ENCODE results near the gene P4HB. TPM values are rescaled to one million over a fixed set of nuclear protein-coding genes. Genes with fewer than 3 reads are reported as not detected.

P4HB gene
- total RNA-seq = 1,018 and 1,063 TPM in 2 replicates

DNA sequence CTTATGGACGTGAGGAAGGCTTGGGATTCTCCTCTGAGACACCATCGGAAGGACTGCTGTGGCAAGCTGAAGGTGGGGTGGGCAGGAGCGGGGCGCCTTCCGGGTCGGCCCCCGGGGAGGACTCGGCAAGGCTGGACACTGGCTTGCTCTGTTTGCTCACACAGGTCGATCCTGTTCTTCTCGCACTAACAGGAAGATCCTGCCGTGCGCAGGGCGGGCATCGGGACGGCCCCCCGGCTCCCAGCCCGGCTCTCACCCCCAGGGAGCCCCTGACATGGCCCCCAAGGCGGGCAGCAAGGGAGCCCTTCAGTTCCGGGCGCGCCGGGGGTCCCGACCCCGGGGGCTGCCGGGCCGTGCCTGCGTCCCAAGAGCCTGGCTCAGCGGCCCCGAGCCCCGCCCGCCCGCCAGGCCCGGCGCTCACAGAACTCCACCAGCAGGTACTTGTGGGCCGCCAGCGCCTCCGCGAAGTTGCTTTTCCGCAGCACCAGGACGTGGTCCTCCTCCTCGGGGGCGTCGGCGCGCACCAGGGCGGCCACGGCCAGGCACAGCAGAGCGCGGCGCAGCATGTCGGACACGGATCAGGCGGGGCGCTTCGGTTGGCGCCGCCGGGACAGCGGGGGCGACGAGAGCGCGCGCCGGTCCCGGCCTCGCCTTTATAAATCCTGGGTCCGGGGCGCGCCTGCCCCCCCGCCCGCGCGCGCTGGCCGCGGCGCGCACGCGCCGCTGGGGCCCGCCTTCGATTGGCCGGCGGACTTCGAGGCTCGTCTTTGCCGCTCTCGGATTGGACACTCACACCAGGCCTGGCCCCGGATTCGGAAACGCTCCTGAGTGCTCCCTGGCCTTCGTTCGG is at the start of gene P4HB:
P4HB (minus strand) TSS at position 630 of the 850 bp plus-strand sequence; CDS start at position 566, 64 bp downstream.

DNA sequence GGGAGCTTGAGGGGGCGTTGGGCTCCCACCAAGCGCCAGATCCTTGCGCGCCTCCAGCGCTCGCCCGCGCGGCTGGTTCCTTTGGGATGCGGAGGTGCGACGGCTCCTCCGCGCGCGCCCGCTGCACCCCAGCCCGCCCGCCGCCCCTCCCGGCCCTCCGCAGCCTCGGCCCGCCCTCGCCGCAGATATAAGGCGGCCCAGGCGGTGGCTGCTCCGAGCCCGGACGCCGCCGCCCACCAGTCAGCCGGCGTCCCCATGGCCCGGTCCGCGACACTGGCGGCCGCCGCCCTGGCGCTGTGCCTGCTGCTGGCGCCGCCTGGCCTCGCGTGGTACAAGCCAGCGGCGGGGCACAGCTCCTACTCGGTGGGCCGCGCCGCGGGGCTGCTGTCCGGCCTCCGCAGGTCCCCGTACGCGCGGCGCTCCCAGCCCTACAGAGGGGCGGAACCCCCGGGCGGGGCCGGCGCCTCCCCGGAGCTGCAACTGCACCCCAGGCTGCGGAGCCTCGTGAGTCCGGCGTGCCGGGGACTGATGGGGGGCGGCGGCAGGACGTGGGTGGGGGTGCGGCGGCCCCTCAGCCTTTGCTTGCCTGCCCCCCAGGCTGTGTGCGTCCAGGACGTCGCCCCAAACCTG is 41.8 kb upstream of the P4HB start, which contains the start of gene NPB:
NPB (plus strand) TSS at position 216 of the 630 bp plus-strand sequence; CDS start at position 256, 40 bp downstream.

DNA sequence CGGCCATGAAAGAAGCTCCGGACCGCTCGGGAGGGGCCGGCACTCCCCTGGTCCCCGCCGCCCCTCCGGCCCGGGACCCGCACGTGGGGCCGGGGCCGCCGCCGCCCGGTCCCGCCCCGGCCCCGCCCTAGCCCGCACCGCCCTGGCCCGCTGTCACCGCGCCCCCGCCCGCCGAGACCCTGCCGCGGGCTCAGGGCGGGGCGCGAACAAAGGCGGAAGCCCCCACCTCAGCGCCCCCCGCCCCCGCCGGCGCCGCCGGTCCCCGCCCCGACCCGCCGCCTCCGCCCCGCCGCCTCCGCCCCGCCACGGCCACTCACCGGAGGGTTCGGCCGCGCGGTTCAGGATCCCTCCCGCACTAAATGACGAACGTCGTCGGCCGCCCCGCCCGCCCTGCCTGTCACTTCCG is 10.6 kb upstream of the P4HB start, which contains the start of gene ARHGDIA:
ARHGDIA (minus strand) TSS at position 357 of the 406 bp plus-strand sequence. CDS start 1,407 bp downstream, outside the sequence.

DNA sequence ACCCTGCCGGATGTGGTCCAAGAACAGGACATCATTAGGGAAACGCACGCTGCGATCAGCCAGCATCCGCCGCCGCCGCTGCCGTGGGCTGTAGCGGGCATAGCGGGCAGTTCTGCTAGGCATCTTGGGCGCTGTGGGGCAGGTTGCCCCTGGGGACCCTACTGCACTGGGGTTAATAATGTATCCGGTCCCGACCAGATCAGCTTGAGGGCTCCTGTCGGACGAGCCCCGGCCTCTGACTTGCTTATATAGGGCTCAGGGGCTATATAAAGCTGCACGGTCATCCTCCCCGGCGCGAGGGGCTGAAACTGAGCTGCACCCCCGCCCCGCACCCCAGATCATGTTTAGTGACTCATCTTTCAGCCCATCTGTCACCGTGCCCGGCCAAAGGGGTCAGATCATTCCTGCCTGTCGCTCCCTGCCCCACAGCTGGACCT is 25.5 kb downstream of the P4HB start, which contains the start of gene PPP1R27:
PPP1R27 (minus strand) TSS at position 220 of the 437 bp plus-strand sequence; CDS start at position 123, 97 bp downstream.

DNA sequence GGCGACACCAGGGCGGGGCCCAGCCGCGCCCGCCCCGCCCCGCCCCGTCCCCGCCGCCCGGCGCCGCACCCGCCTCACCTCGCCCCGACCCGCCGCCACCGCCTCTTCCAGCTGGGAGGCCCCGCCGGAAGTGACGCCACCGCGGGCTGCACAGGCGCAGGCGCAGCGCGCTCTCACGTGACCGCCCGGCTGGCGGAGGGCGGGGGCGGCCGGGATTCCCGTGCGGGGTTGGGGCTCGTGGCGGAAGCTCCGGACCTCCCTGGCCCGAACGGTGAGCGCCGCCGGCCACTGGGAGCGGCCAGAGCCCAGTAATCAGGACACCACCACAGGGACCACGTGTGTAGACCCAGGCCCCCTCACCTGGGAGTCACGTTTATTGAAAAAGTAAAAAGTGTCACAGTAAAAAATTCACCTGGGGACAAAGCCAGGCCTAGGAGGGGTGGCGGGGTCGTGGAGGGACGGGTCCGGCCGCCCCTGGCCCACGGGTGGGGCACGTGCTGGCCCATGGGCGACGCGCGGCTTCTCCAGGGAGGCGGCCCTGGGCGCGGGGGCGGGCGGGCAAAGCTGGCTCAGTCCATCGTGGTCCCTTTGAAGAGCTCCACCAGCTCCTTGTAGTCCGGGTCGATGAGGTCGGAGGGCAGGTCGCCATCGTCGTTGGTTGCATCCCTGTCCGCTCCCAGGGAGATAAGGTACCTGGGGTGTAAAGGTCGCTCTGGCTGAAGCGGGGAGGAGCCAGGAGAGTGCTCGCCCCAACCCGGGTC is 27.0 kb downstream of the P4HB start, which contains the start of gene MCRIP1:
MCRIP1 (minus strand) TSS at position 132 of the 761 bp plus-strand sequence. CDS start 8,785 bp downstream, outside the sequence.

DNA sequence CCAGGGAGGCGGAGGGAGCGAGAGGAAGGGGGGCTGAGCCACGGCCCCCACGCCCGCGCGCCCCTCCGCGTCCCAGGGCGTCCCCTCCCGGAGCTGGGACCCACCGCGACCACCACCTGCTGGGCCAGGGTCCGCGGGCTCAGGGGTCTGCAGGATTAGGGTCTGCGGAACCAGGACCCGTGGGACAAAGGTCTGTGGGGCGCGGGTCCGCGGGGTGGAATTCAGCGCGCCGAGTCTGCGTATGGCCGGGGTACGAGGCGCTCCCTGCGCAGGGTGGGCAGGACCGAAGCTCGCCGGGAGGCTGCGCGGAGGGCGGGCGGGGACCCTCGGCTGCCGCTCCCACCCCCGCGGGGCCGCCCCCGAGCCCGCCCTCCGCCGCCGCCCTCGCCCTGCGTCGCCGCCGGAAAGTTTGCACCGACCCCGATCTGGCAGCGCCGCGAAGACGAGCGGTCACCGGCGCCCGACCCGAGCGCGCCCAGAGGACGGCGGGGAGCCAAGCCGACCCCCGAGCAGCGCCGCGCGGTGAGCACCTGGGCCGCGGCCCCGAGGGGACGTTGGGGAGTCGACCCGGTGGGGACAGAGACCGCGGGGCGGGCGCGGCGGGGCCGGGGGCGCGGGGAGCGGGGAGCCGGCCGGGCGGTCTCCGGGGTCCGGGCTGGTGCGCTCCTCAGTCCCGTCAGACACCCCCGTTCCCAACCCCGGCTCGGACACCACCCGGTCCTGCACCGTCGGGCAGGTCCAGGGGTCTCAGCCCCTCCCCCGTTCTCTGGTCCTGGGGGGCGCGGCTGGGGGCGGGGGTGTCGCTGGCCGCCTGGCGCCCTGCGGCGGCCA is 56.4 kb downstream of the P4HB start, which contains the start of gene GCGR:
GCGR (plus strand) TSS at position 423 of the 831 bp plus-strand sequence. CDS start 4,869 bp downstream, outside the sequence.

Other genes with a start within 250 kb of the P4HB start
- gene NPLOC4, start 223.4 kb downstream of the P4HB start, total RNA-seq = 67.3 and 72.5 TPM in 2 replicates
- gene TSPAN10, start 223.3 kb downstream of the P4HB start, total RNA-seq = 0.81 and 1.1 TPM in 2 replicates
- not detected in 2 replicates for gene PDE6G, start 204.0 kb downstream of the P4HB start, total RNA-seq
- 24.6 and 37.7 TPM in 2 replicates for gene OXLD1, start 193.9 kb downstream of the P4HB start, total RNA-seq
- 5.3 and 9.4 TPM in 2 replicates for gene CCDC137, start 193.8 kb downstream of the P4HB start, total RNA-seq
- 25.1 and 42.8 TPM in 2 replicates for gene ARL16, start 176.7 kb downstream of the P4HB start, total RNA-seq
- 78.3 and 91.3 TPM in 2 replicates for gene HGS, start 176.5 kb downstream of the P4HB start, total RNA-seq
- gene MRPL12, start 157.2 kb downstream of the P4HB start, total RNA-seq = 5.2 and 6.3 TPM in 2 replicates
- 7.0 and 10.8 TPM in 2 replicates for gene SLC25A10, start 148.3 kb downstream of the P4HB start, total RNA-seq
- gene GCGR, start 56.4 kb downstream of the P4HB start, total RNA-seq = not detected in 2 replicates
- 124 and 145 TPM in 2 replicates for gene MCRIP1, start 27.2 kb downstream of the P4HB start, total RNA-seq
- gene PPP1R27, start 25.5 kb downstream of the P4HB start, total RNA-seq = not detected in 2 replicates
- 110 and 179 TPM in 2 replicates for gene ARHGDIA, start 10.8 kb upstream of the P4HB start, total RNA-seq
- gene ALYREF, start 31.1 kb upstream of the P4HB start, total RNA-seq = 109 and 156 TPM in 2 replicates
- gene ANAPC11, start 31.2 kb upstream of the P4HB start, total RNA-seq = 201 and 265 TPM in 2 replicates
- 0.37 and 0.40 TPM in 2 replicates for gene NPB, start 41.7 kb upstream of the P4HB start, total RNA-seq
- gene PCYT2, start 50.9 kb upstream of the P4HB start, total RNA-seq = 55.0 and 60.2 TPM in 2 replicates
- gene SIRT7, start 57.6 kb upstream of the P4HB start, total RNA-seq = 14.6 and 18.5 TPM in 2 replicates
- 17.0 and 17.3 TPM in 2 replicates for gene MAFG, start 67.2 kb upstream of the P4HB start, total RNA-seq
- gene PYCR1, start 76.8 kb upstream of the P4HB start, total RNA-seq = 54.8 and 61.3 TPM in 2 replicates
- under 0.01 TPM in 1 of 2 replicates, not detected in the other for gene MYADML2, start 86.7 kb upstream of the P4HB start, total RNA-seq
- gene NOTUM, start 100.7 kb upstream of the P4HB start, total RNA-seq = under 0.01 TPM in 1 of 2 replicates, not detected in the other
- gene ASPSCR1, start 117.1 kb upstream of the P4HB start, total RNA-seq = 26.6 and 28.8 TPM in 2 replicates
- gene CENPX, start 162.3 kb upstream of the P4HB start, total RNA-seq = 26.2 and 35.1 TPM in 2 replicates
- 12.0 and 17.8 TPM in 2 replicates for gene LRRC45, start 162.8 kb upstream of the P4HB start, total RNA-seq
- gene RAC3, start 171.1 kb upstream of the P4HB start, total RNA-seq = 4.4 and 4.8 TPM in 2 replicates
- gene DCXR, start 177.2 kb upstream of the P4HB start, total RNA-seq = 38.7 and 43.1 TPM in 2 replicates
- 23.5 and 26.9 TPM in 2 replicates for gene RFNG, start 191.3 kb upstream of the P4HB start, total RNA-seq
- 76.9 and 97.9 TPM in 2 replicates for gene GPS1, start 191.4 kb upstream of the P4HB start, total RNA-seq
- 35.7 and 50.7 TPM in 2 replicates for gene DUS1L, start 205.3 kb upstream of the P4HB start, total RNA-seq
- gene FASN, start 237.7 kb upstream of the P4HB start, total RNA-seq = 79.8 and 118 TPM in 2 replicates

All from aortic smooth muscle cell (primary cell).